SK-N-MC (cell line): Measurements from ENCODE around the gene KLHL11.
A peak's percentile ranks its signal among the peaks of the same experiment; 100 is the strongest.
"Not testable (repeated sequence)": the region's sequence is repeated elsewhere in the genome, so short reads cannot be mapped to it uniquely, and the experiment has no call there.

ENCODE experiments used
- DNase-seq: peaks from one replicate; pipeline ENCODE4 v3.0.0-alpha.2; 2011; ENCODE audit warnings: low read depth, low spot score
- H3K27ac ChIP-seq: fragments of 200-600 bp; sonication (generic); 2 replicates; pipeline ENCODE4 v1.5.1; 2016; ENCODE audit warnings: mixed run types
- H3K36me3 ChIP-seq: fragments of 200-600 bp; sonication (generic); 2 replicates; pipeline ENCODE4 v1.6.1; 2017; ENCODE audit warnings: antibody characterized with exemption, low read length, mixed read lengths; ENCODE audit not compliant: insufficient read depth
- H3K4me3 ChIP-seq: fragments of 200-600 bp; sonication (generic); 2 replicates; pipeline ENCODE4 v1.5.1; 2016
- H3K9ac ChIP-seq: fragments of 200-600 bp; sonication (generic); 2 replicates; pipeline ENCODE4 v1.8.0; 2017; ENCODE audit warnings: mixed run types, mixed read lengths; ENCODE audit not compliant: insufficient read length
- H3K9me3 ChIP-seq: fragments of 200-600 bp; sonication (generic); 2 replicates; pipeline ENCODE4 v1.6.1; 2017; ENCODE audit warnings: low read depth, mild to moderate bottlenecking, antibody characterized with exemption, low read length, moderate library complexity, mixed read lengths
- EZH2 ChIP-seq: fragments of 200-600 bp; sonication (generic); IDR thresholded peaks from one replicate; pipeline ENCODE4 v1.6.1; 2017; ENCODE audit warnings: antibody characterized with exemption
- FOXP2 ChIP-seq: optimal IDR thresholded peaks from 2 replicates; pipeline ENCODE3; 2011; ENCODE audit warnings: mild to moderate bottlenecking, moderate library complexity; ENCODE audit not compliant: insufficient read depth; ENCODE audit errors: extremely low read length, control extremely low read depth
- POLR2AphosphoS5 ChIP-seq: IDR thresholded peaks from 2 replicates; pipeline ENCODE4 v1.6.1; 2012; ENCODE audit warnings: mild to moderate bottlenecking, low read depth, low read length, borderline replicate concordance

KLHL11 gene

GRCh38 chr17:41836550-41837196 lies 28.6 kb downstream of the KLHL11 start:
- H3K36me3 ChIP-seq, result peaks cover 18% of the 10 kb centered on the region
- no peaks in the 10 kb centered on the region for H3K9me3 ChIP-seq
- DNase-seq, result no peak
- H3K27ac ChIP-seq, result no peak overlapping the region
- no peak for TF ChIP-seq EZH2
- TF ChIP-seq POLR2AphosphoS5, result no peak
- TF ChIP-seq FOXP2, result no peak
- peak overlapping the region; percentile 7 for H3K9ac ChIP-seq
- peak overlapping the region; percentile 93 for H3K4me3 ChIP-seq

DNA sequence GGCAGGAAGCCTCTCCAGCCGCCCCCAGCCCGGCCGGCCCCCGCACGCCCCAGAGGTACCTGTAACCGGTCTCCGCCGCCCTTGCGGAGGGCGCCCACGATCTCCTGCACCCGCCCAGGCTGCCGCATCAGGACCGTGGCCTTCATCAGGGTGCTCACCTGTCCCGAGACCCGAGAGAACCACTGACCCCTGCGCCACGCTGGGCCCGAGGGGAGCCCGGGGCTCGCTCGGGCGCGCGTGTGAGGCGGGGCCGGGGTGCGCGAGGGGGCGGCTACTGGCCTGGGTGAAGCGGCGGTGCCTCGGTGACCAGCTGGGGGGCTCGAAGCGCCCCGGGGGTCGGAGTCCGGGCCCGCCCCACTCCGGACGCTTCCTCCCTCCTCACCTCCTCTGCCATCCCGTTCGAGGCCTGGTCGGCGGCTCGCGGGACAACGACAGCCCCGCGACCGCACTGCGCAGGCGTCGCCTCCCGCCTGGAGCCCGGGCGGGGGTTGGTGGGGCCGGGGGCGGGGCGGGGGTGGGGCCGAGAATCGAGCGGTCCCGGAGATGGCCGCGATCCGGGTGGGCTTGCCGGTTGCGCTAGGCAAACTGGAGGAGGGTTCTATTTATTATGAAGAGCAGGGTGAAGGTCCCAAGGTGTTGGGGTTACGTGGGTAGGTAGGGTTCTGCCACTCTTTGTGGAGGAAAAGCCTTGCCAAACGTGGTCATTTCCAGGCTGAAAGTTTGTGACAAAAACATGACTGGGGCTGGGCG lies 29.2 kb downstream of the KLHL11 start, which contains the start of gene NT5C3B:
TSS of gene NT5C3B (minus strand) at position 433 of the 750 bp plus-strand sequence. CDS start at position 394, 39 bp downstream.
- DNase-seq, result no peak

GRCh38 chr17:41835214-41835799 lies 29.9 kb downstream of the KLHL11 start:
- no peak for DNase-seq
- Histone ChIP-seq H3K4me3 (peak overlapping the region; percentile 93), H3K27ac (no peak overlapping the region), H3K9ac (peak overlapping the region; percentile 89), H3K9me3 (no peaks in the 10 kb centered on the region), H3K36me3 (peaks cover 31% of the 10 kb centered on the region)
- TF ChIP-seq FOXP2, result no peak
- TF ChIP-seq EZH2, result no peak
- no peak for TF ChIP-seq POLR2AphosphoS5

More for the DNA sequence above, 29.2 kb downstream of the KLHL11 start, which contains the start of gene NT5C3B:
- H3K9ac ChIP-seq, result peak within 1 kb of the TSS; percentile 89
- H3K36me3 ChIP-seq, result peaks cover 24% of the 10 kb centered on the region
- no peaks in the 10 kb centered on the region for H3K9me3 ChIP-seq
- TF ChIP-seq POLR2AphosphoS5, result peak; percentile 72; the same call in 1 of the 2 replicates
- TF ChIP-seq EZH2, result no peak
- TF ChIP-seq FOXP2, result no peak
- H3K4me3 ChIP-seq, result peak within 1 kb of the TSS; percentile 93
- no peak within 1 kb of the TSS for H3K27ac ChIP-seq

DNA sequence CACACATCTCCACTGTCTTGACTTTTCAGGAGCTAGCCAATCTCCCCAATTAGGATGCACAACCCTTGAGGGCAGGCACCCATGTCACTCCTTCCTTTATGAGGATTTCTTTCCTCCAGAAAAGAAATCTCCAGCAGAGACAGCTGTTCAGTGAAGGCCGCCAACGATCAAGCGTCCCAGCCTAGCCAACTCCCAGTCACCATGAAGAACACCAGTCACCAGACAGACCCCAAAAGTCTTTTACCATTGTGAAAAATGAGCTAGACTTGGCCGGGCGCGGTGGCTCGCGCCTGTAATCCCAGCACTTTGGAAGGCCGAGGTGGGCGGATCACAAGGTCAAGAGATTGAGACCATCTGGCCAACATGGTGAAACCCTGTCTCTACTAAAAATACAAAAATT lies 35.3 kb downstream of the KLHL11 start:
- H3K4me3 ChIP-seq, H3K9me3 ChIP-seq, DNase-seq, H3K27ac ChIP-seq, H3K9ac ChIP-seq: not testable (repeated sequence)
- peaks cover 58% of the 10 kb centered on the region for H3K36me3 ChIP-seq

GRCh38 chr17:41825175-41825845 lies 39.9 kb downstream of the KLHL11 start:
- TF ChIP-seq FOXP2, result no peak
- no peak for TF ChIP-seq POLR2AphosphoS5
- no peak for TF ChIP-seq EZH2
- H3K36me3 ChIP-seq, result peaks cover 31% of the 10 kb centered on the region
- no peak overlapping the region for H3K4me3 ChIP-seq
- DNase-seq, result no peak
- no peak overlapping the region for H3K27ac ChIP-seq
- no peak overlapping the region for H3K9ac ChIP-seq
- no peaks in the 10 kb centered on the region for H3K9me3 ChIP-seq

DNA sequence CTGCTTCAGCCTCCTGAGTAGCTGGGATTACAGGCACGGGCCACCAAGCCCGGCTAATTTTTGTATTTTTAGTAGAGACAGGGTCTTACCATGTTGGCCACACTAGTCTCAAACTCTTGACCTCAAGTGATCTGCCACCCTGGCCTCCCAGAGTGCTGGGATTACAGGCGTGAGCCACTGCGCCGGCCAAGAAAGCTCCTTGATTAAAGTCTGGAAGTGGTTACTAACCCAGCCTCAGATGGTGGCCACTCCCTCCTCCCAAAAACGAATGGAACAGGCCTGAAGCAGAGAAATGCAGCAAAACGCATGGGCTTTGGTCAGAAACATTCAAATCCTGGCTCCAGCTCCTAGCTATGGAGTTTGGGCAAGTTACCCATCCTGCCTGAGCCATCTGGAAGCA lies 41.1 kb downstream of the KLHL11 start:
- no peak for TF ChIP-seq FOXP2
- TF ChIP-seq EZH2, result no peak
- TF ChIP-seq POLR2AphosphoS5, result no peak
- H3K4me3 ChIP-seq, result no peak overlapping the region
- H3K9ac ChIP-seq, result no peak overlapping the region
- peaks cover 25% of the 10 kb centered on the region; the same call in 1 of the 2 replicates for H3K36me3 ChIP-seq
- H3K9me3 ChIP-seq, result no peaks in the 10 kb centered on the region
- H3K27ac ChIP-seq, result no peak overlapping the region
- DNase-seq, result no peak

DNA sequence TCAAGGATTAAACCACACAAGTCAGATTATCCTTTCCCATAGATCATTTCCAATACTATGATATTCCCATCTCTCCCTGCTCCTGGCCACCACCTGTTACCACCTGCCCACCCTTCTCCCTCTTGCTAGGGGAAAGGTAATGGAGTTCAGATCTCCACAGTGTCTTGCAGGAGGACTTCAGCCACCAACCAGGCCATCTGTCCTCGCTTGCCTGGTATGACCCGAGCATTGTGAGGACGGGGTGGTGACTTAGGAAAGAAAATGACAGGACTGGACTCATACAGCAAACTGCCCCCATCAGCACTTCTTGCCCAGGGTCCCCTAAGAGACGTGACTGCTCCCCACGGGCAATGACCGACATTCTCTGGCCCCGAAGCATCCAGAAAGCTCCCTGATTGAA lies 41.6 kb downstream of the KLHL11 start:
- no peak for TF ChIP-seq FOXP2
- no peak for TF ChIP-seq EZH2
- no peak for TF ChIP-seq POLR2AphosphoS5
- no peak overlapping the region for H3K4me3 ChIP-seq
- H3K36me3 ChIP-seq, result peaks cover 20% of the 10 kb centered on the region; the same call in 1 of the 2 replicates
- H3K9me3 ChIP-seq, result no peaks in the 10 kb centered on the region
- no peak overlapping the region for H3K9ac ChIP-seq
- no peak for DNase-seq
- H3K27ac ChIP-seq, result no peak overlapping the region

DNA sequence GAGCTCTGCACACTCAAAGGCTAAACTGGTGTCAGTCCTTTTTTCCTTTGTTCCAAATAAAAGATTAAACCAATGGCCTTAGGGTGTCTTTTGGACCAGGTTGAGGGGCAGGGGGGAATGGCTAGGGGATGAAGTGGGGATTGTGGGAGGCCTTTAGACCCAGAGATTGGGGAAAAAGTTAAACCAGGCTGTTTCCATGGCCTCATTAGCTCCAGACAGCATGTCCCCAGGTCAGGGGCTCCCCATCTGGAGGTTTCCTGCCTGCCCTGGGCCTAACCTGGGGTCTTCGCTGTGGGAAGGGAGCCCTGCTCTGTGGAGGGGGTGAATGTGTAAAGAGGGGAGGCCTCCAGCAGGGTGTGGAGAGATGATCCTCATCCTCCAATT lies 42.1 kb downstream of the KLHL11 start:
- DNase-seq, result no peak
- H3K4me3 ChIP-seq, result no peak overlapping the region
- no peaks in the 10 kb centered on the region for H3K9me3 ChIP-seq
- peaks cover 18% of the 10 kb centered on the region; the same call in 1 of the 2 replicates for H3K36me3 ChIP-seq
- H3K27ac ChIP-seq, result no peak overlapping the region
- TF ChIP-seq EZH2, result no peak
- TF ChIP-seq POLR2AphosphoS5, result no peak
- TF ChIP-seq FOXP2, result no peak
- no peak overlapping the region for H3K9ac ChIP-seq
